GM12801 (cell line): ENCODE results near the gene USP6.

ENCODE experiments used
- CTCF ChIP-seq: IDR thresholded peaks from one replicate; pipeline ENCODE4 v1.5.1; 2011; ENCODE audit warnings: control low read depth; ENCODE audit not compliant: insufficient read length; ENCODE audit errors: extremely low read depth

Gene USP6

GRCh38 chr17:5120036-5120435, 4.2 kb downstream of the USP6 start:
- TF ChIP-seq CTCF, result no peak

- TF ChIP-seq CTCF, result no peak
Measured at GRCh38 chr17:5121186-5121841, 5.5 kb downstream of the USP6 start.

- TF ChIP-seq CTCF, result no peak
Measured at GRCh38 chr17:5122586-5123342, 6.9 kb downstream of the USP6 start.

GRCh38 chr17:5123343-5124124, 7.7 kb downstream of the USP6 start:
- TF ChIP-seq CTCF, result no peak

- TF ChIP-seq CTCF, result no peak
Measured at GRCh38 chr17:5126719-5127488, 11.1 kb downstream of the USP6 start.

- TF ChIP-seq CTCF, result no peak
Measured at GRCh38 chr17:5127910-5128309, 12.1 kb downstream of the USP6 start.
